ENCODE results near the gene CHCHD6.

The CHCHD6 gene

GRCh38 chr3:126963261-126964190 lies 259.5 kb downstream of the CHCHD6 start:
- DNase-seq = no peak

GRCh38 chr3:126964261-126964660 lies 260.2 kb downstream of the CHCHD6 start:
- no peak for DNase-seq

- DNase-seq = no peak
Measured at GRCh38 chr3:126964950-126965349, 260.9 kb downstream of the CHCHD6 start.

GRCh38 chr3:126965526-126966080 lies 261.6 kb downstream of the CHCHD6 start:
- no peak for DNase-seq

- DNase-seq = no peak
Measured at GRCh38 chr3:126967386-126967785, 263.3 kb downstream of the CHCHD6 start.

GRCh38 chr3:126968391-126969390 lies 264.7 kb downstream of the CHCHD6 start:
- DNase-seq = no peak

GRCh38 chr3:126969586-126969985 lies 265.5 kb downstream of the CHCHD6 start:
- no peak for DNase-seq

- no peak for DNase-seq
Measured at GRCh38 chr3:126970101-126970500, 266.1 kb downstream of the CHCHD6 start.

GRCh38 chr3:126970921-126971320 lies 266.9 kb downstream of the CHCHD6 start:
- no peak for DNase-seq

- DNase-seq = no peak
Measured at GRCh38 chr3:126971891-126972351, 267.9 kb downstream of the CHCHD6 start.

GRCh38 chr3:126972866-126973265 lies 268.8 kb downstream of the CHCHD6 start:
- no peak for DNase-seq

GRCh38 chr3:126973814-126974213 lies 269.8 kb downstream of the CHCHD6 start:
- DNase-seq = no peak

- no peak for DNase-seq
Measured at GRCh38 chr3:126974756-126975155, 270.7 kb downstream of the CHCHD6 start.

- DNase-seq = no peak
Measured at GRCh38 chr3:126976906-126977305, 272.9 kb downstream of the CHCHD6 start.

GRCh38 chr3:126977821-126978220 lies 273.8 kb downstream of the CHCHD6 start:
- no peak for DNase-seq

GRCh38 chr3:126978291-126978690 lies 274.3 kb downstream of the CHCHD6 start:
- no peak for DNase-seq

- peak in 1 of 2 experiments; percentile 15 for DNase-seq
Measured at GRCh38 chr3:126979046-126979628, 275.1 kb downstream of the CHCHD6 start.

GRCh38 chr3:126980266-126980811 lies 276.3 kb downstream of the CHCHD6 start:
- no peak for DNase-seq

GRCh38 chr3:126982126-126982470 lies 278.1 kb downstream of the CHCHD6 start:
- DNase-seq = peak; percentile 46 to 58

GRCh38 chr3:126982471-126983175 lies 278.6 kb downstream of the CHCHD6 start, which contains the start of gene PLXNA1:
Gene PLXNA1 (plus strand): TSS chr3:126983115. CDS start chr3:126988594, 5,479 bp downstream.
- peak; percentile 65 to 70 for DNase-seq

- DNase-seq = no peak
Measured at GRCh38 chr3:126983276-126983652, 279.2 kb downstream of the CHCHD6 start.

Data from Kasumi-1 (cell line).